Peyer's patch (tissue), 4 donors: ENCODE results near the gene TMEM270.

Experiments
- POLR2A ChIP-seq, 2 donors: fragments of 450-650 bp; IDR thresholded peaks; one replicate each; pipeline ENCODE4 v1.5.1; 2017; ENCODE audit warnings: antibody characterized with exemption in 2 of 2, mild to moderate bottlenecking in 2 of 2, moderate library complexity in 2 of 2
- TF ChIP-seq, protein P1 (sequence below), 6 experiments: fragments of 450-650 bp in 4 of 6; fragments of 200-600 bp in 2 of 6; sonication (generic) in 1 of 6; IDR thresholded peaks; one replicate each; pipeline ENCODE4 v1.5.1; 2017 to 2019; ENCODE audit warnings: antibody characterized with exemption in 6 of 6, mild to moderate bottlenecking in 3 of 6, moderate library complexity in 1 of 6

DNA sequence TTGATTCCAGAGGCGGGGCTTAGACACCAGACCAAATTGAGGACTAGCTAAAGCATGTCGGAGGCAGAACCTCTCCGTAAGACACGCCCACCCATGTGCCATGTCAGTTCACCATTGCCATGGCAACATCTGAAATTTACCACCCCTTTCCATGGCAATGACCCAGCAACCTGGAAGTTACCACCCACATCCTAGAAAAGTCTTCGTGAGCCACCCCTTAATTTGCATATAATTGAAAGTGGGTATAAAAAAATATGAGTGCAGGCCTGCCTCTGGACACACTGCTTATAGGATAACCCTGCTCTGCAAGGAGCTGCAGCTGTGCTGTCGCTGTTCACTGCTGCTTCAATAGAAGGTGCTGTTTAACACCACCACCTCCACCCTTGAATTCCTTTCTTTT is 28.0 kb downstream of the TMEM270 start:
- TF ChIP-seq, protein P1, sequence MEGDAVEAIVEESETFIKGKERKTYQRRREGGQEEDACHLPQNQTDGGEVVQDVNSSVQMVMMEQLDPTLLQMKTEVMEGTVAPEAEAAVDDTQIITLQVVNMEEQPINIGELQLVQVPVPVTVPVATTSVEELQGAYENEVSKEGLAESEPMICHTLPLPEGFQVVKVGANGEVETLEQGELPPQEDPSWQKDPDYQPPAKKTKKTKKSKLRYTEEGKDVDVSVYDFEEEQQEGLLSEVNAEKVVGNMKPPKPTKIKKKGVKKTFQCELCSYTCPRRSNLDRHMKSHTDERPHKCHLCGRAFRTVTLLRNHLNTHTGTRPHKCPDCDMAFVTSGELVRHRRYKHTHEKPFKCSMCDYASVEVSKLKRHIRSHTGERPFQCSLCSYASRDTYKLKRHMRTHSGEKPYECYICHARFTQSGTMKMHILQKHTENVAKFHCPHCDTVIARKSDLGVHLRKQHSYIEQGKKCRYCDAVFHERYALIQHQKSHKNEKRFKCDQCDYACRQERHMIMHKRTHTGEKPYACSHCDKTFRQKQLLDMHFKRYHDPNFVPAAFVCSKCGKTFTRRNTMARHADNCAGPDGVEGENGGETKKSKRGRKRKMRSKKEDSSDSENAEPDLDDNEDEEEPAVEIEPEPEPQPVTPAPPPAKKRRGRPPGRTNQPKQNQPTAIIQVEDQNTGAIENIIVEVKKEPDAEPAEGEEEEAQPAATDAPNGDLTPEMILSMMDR (IDR thresholded peaks at IDR 0.05): no peak
- no peak for TF ChIP-seq POLR2A (IDR thresholded peaks at IDR 0.05)
